DND-41 (cell line): ENCODE measurements around the gene ITPR1.

Experiments
- EZH2 ChIP-seq: IDR thresholded peaks from 3 replicates; pipeline ENCODE4 v1.6.1; 2012; ENCODE audit warnings: borderline replicate concordance, low read depth, mild to moderate bottlenecking, moderate library complexity, low read length, inconsistent platforms; ENCODE audit not compliant: severe bottlenecking
- TF ChIP-seq, protein P1 (sequence below): IDR thresholded peaks from 2 replicates; pipeline ENCODE4 v1.5.1; 2012; ENCODE audit warnings: borderline replicate concordance, low read length, moderate library complexity, mild to moderate bottlenecking; ENCODE audit not compliant: poor library complexity, severe bottlenecking; ENCODE audit errors: extremely low read depth

DNA sequence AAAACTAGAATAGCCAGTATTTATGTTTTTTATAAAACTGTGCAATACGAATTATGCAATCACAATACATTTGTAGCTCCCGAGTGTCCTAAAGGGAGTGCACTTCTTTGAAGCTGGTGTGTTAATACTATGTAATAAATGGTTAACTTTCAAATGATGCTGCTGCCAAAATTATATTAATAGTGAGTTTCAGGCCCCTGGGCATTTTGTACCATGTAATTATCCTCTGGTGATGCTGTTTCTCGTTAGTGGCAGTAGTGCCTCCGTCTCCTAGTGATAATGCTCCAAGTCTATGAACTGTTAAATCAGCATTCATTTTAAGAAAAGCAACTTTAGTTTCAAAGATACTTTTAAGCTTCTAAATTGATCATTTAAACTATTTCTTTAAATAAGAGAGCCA, 353.4 kb downstream of the ITPR1 start:
- TF ChIP-seq, protein P1, sequence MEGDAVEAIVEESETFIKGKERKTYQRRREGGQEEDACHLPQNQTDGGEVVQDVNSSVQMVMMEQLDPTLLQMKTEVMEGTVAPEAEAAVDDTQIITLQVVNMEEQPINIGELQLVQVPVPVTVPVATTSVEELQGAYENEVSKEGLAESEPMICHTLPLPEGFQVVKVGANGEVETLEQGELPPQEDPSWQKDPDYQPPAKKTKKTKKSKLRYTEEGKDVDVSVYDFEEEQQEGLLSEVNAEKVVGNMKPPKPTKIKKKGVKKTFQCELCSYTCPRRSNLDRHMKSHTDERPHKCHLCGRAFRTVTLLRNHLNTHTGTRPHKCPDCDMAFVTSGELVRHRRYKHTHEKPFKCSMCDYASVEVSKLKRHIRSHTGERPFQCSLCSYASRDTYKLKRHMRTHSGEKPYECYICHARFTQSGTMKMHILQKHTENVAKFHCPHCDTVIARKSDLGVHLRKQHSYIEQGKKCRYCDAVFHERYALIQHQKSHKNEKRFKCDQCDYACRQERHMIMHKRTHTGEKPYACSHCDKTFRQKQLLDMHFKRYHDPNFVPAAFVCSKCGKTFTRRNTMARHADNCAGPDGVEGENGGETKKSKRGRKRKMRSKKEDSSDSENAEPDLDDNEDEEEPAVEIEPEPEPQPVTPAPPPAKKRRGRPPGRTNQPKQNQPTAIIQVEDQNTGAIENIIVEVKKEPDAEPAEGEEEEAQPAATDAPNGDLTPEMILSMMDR: no peak
- no peak for TF ChIP-seq EZH2
